ENCODE results near the gene TAF9.
"Not testable (repeated sequence)": the region's sequence is repeated elsewhere in the genome, so short reads cannot be mapped to it uniquely, and the experiment has no call there.

Gene TAF9

GRCh38 chr5:69334793-69335268, 34.5 kb downstream of the TAF9 start:
- peak; percentile 28 for DNase-seq

GRCh38 chr5:69333668-69334315, 35.5 kb downstream of the TAF9 start:
- not testable (repeated sequence) for DNase-seq

- no peak for DNase-seq
Observed at GRCh38 chr5:69331528-69332445, 37.5 kb downstream of the TAF9 start.

GRCh38 chr5:69329905-69330489, 39.3 kb downstream of the TAF9 start:
- no peak for DNase-seq

- no peak for DNase-seq
Observed at GRCh38 chr5:69326365-69326764, 43.0 kb downstream of the TAF9 start.

GRCh38 chr5:69317391-69317790, 51.9 kb downstream of the TAF9 start:
- DNase-seq = no peak

- DNase-seq = no peak
Observed at GRCh38 chr5:69315972-69316371, 53.3 kb downstream of the TAF9 start.
